Femur (tissue), 1 donor: ENCODE measurements around the gene FLACC1.
A peak's percentile ranks its signal among the peaks of the same experiment; 100 is the strongest.
"Not testable (repeated sequence)": the region's sequence is repeated elsewhere in the genome, so short reads cannot be mapped to it uniquely, and the experiment has no call there.

Experiments
- DNase-seq: peaks from one replicate; pipeline ENCODE4 v3.0.0-alpha.2; 2017

Gene FLACC1, protein sequence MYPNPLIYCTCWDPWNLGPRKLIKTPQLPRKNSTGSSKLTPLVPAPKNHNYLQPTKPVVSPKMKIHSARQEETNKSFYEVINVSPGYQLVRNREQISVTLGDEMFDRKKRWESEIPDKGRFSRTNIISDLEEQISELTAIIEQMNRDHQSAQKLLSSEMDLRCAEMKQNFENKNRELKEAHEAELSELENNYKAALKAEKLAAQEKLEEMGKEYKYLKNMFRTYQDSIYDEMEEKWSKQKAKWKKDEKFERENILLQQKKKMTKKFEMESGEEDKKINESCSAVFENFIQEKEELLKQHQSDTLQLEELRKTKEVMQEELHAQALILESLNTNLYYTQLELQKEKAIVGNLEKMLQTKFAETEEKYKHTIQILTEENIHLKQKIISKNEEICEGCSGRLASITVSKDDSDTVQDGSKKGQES

DNA sequence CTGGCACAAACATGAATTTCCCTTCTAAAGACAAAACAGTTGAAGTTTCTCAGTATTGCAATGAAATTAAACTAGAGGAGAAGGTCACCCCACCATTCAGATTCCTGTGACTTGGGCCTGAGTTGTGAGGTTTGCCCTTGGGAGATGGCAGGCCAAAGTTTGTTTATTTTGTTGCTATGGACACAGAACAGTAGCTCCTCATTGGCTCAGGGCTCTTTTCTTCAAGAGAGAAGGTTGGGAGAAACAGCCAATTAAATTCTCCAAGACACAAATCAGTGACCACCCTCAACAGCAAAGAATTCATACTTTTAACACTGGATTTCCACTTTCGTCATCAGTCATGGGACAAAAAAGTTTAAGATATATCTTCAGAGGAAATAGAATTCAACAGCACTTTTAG is at the start of gene FLACC1:
Gene FLACC1, minus strand, starts transcription at position 125 of the 400 bp plus-strand sequence. CDS start 5,941 bp downstream, outside the sequence.
- DNase-seq, result peak; percentile 81

DNA sequence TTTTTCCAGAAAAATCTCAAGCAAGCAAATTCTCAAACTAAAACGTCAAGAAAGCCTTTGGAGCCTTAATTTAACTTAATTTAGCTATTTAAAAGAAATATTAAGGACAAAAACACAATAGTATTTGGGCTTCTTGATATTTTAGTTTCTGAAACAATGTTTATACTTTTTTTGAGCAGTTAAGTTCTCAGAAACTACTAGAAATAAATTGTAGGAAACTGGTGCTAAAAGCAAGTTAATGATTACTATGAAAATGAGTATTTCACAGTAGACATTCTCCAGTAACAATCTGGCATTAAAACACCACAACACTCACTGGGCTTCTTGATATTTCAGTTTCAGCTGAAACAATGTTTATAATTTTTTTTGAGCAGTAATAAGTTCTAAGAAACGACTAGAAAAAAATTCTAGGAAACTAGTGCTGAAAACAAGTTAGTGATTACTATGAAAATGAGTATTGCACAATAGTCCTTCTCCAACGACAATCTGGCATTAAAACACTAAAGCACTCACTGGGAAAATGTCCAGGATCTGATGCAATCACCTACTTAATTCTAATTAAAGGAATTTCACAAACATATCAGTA is 49.0 kb upstream of the FLACC1 start:
- DNase-seq, result no peak

DNA sequence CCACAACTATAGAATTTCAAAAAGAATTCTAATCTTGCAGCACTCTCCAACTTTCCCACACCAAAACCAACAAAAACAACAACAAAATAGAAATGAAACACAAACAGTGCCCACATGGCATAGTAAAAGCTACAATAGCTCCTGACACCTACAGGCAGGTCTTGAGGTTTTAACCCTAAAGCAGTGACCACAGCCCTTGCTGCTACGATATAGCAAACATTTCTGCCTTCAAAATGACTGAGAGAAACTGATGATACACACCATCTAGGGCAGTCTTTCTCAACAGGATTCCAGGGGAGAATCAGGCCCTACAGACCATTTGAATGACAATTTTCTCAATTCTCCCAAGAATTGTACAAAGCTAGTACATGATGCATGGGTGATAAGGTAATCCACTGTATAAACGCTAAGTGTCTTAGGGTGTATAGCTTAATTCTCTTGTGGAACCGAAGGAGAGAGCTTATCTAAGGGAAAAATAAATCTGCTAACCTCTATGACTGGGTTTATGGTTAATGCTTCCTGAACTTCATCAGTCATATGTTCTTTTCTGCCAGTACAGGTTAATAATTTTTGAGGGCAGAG is 47.6 kb upstream of the FLACC1 start:
- no peak for DNase-seq

DNA sequence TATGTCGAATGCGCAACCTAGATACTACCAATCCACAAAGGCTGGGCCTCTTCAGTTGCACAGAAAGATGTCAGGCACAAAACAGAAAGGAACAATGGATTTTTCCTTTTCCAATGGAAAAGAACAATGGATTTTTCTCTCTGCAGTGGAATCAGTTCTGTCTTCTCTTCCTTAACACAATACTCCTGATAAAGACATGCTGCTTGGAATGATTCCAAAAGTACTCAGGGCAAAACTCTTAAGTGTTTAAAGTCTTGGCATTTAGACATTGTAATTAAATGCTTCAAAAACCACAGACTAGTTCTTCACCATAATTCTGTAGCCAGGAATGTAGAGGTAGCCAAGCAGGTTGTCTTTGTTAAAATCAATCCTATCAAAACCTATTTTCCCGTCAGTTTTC is 46.7 kb upstream of the FLACC1 start:
- DNase-seq, result no peak

DNA sequence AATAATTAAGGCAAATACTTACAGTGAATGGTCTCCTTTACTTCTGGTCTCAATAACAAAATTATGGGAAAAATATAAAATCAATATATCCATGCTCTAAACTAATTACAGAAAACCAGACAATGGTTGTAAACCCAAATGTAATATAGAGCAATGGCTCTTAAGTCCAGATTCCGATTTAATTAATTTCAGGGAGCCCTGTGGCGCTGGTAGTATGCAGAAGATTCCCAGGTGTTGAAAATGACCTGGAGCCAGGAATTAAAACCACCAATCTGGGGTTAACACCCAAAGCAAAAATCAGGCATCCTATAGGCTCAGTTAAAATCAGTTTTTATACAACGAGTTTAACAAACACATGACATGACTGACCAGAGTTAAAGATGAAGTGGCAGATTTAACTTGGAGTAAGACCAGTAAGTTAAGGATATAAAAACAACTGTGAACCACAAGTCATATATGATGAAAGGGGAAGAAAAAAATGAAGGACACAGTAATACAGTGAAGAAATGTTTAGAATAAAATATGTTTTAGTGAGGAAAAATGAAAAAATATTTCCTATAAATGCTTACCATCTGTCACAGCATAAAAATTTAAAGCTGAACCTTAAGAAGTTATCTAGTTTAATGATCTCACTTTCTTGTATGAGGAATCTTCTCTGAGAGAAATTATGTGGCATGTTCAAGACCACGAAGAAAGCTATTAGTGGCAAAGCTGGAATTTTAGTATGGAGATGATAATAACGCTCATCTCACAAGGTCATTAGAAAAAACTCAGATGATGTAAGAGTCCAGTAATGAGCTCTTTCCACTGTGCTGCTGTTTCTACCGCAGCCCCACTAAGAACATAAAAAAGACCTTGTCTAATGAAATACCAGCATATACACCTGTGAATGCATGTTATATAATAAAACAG is 45.8 kb upstream of the FLACC1 start:
- no peak for DNase-seq

DNA sequence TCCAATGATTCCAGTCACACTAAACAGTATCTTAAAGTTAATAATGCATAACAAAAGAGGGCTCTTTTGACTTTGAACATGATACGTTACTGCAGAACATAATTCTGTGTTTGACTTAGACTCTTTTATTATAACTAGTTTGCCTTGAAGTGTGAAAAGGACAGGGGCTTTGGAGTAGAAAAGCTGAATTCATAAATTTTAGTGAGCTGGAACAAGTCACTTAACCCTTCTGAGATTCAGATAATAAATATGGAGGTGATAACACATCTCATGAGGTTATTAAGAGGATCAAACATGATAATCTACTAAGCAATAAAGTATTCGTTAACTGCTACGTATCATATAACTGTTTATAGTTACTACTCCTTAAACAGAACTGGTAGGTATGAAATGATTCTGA is 44.7 kb upstream of the FLACC1 start:
- DNase-seq, result no peak

DNA sequence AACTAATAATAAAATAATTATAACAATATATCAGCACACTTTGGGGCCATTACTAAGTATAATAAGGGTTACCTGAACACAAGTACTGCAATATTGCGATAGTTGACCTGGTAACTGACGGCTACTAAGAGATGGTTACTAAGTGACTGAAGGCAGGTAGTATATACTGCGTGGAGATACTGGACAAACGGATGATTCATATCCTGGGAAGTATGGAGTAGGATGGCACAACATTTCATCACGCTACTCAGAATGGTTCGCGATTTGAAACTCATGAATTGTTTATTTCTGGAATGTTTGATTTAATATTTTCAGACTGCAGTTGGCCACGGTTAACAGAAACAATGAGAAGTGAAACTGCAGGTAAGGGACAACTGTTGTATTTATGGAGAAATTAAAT is 39.5 kb upstream of the FLACC1 start:
- no peak for DNase-seq

DNA sequence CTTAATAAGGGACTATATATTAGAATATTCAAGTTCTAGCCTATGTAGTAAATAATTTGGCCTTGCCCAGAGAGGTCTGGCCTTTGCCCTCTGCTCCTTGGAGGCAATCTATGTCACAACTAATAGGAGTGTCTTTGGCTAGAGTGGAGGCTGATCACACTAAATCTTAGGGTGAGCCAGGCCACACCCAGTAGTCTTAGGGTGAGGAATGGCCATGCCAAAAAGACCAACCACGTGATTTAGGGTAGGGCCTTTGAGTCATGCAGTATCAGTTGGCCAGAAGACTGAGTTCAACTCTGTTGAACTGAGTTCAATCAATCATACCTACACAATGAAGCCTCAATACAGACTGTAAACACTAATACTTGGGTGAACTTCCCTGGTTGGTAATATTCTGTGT is 26.0 kb upstream of the FLACC1 start:
- DNase-seq, result no peak

DNA sequence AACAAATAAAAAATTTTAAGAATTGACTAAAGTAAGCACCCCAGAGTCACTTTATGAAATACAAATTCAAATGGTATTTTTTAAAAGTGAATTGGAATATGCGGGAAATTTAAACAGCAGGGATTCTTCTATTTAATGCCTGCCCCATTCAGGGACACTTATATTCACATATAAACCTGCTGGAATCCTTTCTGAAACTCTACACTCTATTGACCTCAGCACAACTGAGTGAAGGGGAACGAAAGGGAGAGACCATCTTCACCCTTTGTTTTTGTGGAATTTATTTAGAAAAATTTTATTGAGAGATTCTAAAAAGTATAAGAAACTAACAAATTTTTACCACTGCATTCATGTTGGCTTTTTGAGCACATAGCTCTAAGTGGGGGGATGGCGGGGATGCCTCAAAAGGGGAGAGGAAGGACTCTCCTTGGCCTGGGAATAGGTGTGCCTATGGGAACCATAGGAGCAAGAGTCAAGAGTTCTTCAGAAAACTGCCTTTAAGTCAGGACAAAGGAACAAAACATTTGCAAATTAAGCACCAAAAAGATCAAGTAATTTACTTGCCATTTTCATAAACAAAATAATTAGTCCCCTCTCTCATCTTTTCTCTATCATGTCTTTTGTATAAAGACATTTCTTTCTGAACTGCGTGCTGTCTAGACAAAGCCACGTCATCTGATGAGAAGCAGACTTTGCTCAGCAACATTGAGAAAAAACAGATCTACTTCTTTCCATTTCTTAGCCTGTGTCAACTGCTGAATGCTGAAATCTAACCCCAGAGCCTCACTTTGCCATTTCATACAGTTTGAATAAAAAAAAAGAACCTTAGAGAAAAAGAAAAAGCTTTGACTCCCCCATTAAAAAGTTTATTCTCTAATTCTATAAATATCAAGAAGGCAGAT is 21.6 kb upstream of the FLACC1 start:
- no peak for DNase-seq

DNA sequence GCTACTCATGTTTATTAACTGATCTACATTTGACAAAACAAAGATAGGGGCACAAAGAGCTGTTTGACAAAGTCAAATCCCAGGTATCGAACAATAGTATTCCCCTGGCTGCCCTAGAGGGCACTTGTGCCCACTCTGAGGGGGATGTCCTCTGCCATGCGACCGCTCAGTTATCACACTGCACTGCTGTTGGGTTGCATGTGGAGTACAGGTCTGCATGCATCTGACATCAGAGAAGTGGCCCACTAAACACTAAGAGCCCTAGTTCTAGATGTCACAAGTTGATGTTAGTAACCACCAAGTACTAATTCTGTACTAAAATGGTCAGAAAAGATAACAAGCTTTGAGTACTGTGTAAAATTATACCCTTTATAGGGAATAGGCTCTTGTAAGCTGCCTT is 20.1 kb upstream of the FLACC1 start:
- no peak for DNase-seq

DNA sequence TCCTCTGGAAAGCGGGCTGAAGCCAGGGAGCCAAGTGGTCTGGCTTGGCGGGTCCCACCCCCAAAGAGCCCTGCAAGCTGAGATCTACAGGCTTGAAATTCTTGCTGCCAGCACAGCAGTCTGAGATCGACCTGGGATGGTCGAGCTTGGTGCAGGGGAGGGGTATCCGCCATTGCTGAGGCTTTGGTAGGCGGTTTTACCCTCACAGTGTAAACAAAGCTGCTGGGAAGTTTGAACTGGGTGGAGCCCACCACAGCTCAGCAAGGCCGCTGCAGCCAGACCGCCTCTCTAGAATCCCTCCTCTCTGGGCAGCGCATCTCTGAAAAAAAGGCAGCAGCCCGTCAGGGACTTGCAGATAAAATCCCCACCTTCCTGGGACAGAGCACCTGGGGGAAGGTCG is 12.6 kb upstream of the FLACC1 start:
- DNase-seq, result no peak

DNA sequence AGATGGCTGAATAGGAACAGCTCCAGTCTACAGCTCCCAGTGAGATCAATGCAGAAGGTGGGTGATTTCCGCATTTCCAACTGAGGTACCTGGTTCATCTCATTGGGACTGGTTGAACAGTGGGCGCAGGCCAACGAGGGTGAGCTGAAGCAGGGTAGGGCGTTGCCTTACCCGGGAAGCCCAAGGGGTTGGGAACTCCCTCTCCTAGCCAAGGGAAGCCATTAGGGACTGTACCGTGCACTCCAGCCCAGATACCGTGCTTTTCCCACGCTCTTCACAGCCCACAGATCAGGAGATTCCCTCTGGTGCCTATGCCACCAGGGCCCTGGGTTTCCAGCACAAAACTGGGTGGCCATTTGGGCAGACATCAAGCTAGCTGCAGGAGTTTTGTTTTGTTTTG is 12.2 kb upstream of the FLACC1 start:
- DNase-seq, result not testable (repeated sequence)

DNA sequence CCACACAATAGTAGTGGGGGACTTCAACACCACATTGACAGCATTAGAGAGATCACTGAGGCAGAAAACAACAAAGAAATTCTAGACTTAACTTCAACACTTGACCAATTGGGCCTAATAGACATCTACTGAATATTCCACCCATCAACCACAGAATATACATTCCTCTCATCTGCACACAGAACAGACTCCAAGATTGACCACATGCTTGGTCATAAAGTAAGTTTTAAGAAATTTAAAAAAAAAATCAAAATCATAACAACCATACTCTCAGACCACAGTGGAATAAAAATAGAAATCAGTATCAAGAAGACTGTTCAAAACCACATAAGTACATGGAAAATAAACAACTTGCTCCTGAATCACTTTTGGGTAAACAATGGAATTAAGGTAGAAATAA is 9.0 kb upstream of the FLACC1 start:
- no peak for DNase-seq

DNA sequence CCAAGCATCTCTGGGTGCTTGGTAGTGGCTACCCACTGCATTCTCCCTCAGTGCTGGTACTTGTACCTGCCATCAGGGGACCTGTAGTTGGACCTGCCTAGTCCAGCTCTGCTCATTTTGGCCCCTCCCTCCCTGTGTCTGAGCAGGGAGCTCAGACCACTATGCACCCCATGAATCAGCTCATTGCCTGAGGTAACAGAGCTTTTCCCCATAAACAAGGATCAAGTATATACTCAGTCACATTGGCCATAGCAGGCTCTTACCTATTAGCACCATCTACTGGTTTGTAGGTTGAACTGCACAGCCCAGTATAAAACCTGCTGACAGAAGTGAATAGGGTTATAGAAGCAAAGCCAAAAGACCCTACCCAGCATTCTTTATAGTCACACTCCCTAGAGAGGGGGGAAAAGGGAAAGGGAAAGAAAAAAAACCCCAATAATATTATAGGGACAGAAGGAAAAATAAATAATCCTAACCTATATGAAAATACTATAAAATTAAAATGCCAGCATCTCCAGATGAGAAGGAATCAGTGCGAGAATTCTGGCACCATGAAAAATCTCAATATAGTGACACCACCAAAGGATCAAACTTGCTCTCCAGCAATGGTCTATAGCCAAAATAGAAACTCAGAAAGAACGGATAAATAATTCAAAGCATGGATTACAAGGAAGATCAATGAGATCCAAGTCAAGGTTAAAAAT is 6.9 kb upstream of the FLACC1 start:
- DNase-seq, result no peak

DNA sequence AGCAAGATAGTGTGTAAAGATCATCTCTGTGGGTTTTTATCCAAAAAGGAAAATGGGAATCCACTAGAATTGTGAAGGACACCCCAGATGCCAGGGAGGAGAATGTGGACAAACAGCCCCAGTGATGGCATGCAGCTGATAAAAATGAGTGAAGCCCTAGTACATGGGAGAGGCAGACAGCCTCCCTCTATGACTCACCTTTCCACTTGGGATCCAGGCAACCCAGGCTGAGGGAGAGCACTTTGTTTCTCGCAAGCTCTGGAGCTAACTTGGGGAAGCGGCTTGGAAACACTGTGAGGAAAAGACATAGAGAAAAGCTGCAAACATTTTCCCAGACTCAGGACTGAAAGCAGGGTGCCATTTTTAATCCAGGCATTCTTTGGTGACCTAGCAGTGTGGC is 5.3 kb upstream of the FLACC1 start:
- no peak for DNase-seq

DNA sequence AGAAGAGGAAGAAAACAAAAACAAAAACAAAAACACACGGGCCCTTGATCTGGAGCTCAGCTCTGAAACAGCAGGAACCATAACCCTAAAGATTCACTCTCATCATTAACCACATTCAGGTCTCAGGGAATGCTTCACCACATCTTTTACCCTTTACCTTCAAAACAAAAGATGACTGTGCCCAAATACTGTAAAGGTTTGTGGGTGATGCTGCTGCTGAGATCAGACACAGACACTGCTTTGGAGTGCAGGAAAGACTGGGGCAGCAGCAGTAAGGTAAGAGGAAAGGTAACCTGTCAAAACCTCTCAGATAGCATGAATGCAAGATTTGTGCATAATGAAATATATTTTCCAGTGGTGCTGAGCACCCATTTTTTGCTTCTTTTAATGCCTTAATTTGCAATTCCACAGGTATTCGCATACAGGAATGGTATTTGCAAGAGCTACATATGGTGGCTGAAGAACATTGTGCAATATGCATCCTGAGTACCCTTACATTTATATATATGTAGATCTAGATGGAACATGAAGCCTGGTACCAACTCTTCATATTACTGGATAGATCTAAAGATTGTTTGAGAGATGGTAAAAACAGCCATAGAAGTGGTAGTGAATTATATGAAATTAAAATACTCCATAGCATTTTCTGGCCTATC is 4.1 kb upstream of the FLACC1 start:
- DNase-seq, result no peak

DNA sequence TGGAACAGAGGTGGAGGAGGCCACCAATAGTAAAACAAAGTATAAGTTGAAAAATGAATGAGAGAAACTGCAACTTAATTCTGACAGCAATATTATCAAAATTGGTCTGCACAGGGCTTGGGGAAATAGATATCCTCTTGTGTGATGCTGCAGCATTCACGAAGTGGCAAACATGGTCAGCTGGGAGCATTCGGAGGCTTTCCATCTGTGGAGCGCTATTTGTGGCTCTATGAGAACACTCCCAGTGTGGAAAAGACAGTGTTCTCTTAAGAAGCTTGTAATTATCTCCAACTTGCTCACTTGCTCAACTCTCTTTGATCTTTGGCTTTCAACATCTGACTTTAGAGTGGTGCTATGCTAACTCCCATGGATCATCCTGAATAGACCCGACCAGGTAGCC is 3.1 kb upstream of the FLACC1 start:
- no peak for DNase-seq

DNA sequence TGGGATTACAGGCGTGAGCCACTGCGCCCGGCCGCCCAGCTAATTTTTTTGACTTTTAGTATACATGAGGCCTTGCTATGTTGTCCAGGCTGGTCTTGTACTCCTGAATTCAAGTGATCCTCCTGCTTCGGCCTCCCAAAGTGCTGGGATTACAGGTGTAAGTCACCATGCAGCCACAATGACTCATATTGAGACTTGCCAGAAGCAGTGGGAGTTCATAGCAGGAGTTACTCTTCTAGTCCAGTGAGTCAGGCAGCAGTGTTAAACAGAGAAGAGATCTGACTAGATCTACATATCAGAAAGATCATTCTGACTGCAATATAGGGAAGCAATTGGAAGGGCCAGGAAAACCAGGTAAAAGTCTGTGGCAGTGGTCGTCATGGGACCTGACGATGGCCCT is 1.5 kb upstream of the FLACC1 start:
- DNase-seq, result no peak

DNA sequence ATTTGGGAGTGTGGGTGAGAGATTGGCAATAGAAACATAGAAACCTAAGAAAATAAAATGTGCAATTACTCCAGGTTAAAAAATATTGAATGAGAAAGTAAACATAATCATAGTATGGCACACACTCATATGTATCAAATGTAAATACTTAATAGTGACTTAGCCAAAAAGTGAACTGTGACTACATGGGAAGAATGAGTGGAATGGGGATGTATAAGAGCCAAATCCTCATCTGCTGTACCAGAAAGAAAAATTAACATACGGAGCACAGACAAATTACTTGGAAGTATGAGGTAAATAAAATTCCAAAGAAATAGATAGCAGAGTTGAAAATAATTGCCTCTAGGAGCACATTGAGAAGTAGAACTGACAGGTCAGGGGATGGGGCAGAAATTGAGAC is 4.0 kb downstream of the FLACC1 start:
- no peak for DNase-seq

DNA sequence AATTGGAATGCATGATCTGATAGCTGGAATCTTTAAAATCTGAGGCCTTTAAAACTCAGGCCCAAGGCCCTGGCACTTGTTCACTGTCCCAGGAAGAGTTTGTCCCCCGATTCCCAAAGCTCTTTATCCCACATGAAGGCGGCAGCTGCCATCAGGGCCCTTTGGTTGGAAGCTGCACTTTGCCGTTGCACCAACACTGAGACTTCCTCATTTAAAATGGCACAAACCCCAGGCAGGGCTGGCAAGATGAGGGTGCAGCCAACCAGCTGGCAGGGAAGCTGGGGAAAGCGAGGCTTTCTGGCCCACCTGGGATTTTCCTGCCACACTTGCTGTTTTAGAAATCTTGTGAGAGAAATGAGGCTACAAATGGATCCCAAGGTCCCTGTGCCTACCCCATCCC is 6.3 kb downstream of the FLACC1 start:
- DNase-seq, result peak; percentile 11

DNA sequence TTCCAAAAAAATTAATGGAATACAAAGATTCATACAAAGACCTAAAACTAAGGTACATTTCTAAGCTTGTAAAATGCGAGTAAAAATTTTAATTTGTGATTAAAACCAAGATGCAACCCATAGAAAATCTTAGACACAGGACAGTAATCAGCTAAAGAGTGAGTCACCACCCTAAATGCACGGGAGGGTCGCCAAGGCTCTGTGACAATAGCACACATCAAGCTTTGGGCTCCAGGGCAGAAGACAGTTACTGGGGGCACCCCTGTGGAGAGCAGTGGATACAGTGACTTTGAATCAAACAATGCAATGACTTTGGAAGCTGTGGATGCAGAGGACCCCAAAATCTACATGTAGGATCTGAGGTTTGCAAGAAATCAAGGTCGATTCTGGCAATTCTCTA is 7.5 kb downstream of the FLACC1 start:
- no peak for DNase-seq
